Tibial nerve (tissue), 4 donors: ENCODE data around the gene ITGA2.

Experiments used
- EP300 ChIP-seq, 2 donors: sonication (generic); formaldehyde crosslinking; IDR thresholded peaks; one replicate each; pipeline ENCODE4 v1.6.1; 2017; ENCODE audit warnings: antibody characterized with exemption in 2 of 2, mild to moderate bottlenecking in 1 of 2
- TF ChIP-seq, protein P1 (sequence below), 5 experiments: fragments of 200-600 bp in 3 of 5; fragments of 450-650 bp in 2 of 5; sonication (generic) in 3 of 5; IDR thresholded peaks; one replicate each; pipeline ENCODE4 v1.5.1; 2016 to 2019; ENCODE audit warnings: antibody characterized with exemption in 5 of 5, mild to moderate bottlenecking in 3 of 5, moderate library complexity in 2 of 5

- TF ChIP-seq, protein P1, sequence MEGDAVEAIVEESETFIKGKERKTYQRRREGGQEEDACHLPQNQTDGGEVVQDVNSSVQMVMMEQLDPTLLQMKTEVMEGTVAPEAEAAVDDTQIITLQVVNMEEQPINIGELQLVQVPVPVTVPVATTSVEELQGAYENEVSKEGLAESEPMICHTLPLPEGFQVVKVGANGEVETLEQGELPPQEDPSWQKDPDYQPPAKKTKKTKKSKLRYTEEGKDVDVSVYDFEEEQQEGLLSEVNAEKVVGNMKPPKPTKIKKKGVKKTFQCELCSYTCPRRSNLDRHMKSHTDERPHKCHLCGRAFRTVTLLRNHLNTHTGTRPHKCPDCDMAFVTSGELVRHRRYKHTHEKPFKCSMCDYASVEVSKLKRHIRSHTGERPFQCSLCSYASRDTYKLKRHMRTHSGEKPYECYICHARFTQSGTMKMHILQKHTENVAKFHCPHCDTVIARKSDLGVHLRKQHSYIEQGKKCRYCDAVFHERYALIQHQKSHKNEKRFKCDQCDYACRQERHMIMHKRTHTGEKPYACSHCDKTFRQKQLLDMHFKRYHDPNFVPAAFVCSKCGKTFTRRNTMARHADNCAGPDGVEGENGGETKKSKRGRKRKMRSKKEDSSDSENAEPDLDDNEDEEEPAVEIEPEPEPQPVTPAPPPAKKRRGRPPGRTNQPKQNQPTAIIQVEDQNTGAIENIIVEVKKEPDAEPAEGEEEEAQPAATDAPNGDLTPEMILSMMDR (IDR thresholded peaks at IDR 0.05): no peak
- no peak for TF ChIP-seq EP300 (IDR thresholded peaks at IDR 0.05)
These were observed 74.0 kb downstream of the ITGA2 start for GRCh38 chr5:53063176-53063575.
